K562 (cell line): ENCODE measurements around the gene AIF1. TPM values are rescaled to one million over a fixed set of nuclear protein-coding genes. Genes with fewer than 3 reads are reported as not detected.

Experiments used
- ATAC-seq: fragments of 200-7000 bp; cut with Tn5 transposase; 3 replicates; pipeline ENCODE4 v1.9.1; 2020; ENCODE audit warnings: moderate library complexity
- BruUV-seq: library from RNA; stranded (reverse); fragments of 400-500 nt; replicated peaks from 2 replicates; lab custom pipeline; 2021; lab: Mats Ljungman, UMichigan
- CTCF ChIA-PET: fragments of 300-600 bp; formaldehyde crosslinking; extraction: SDS; loops from one replicate; lab custom pipeline; 2021; ENCODE audit warnings: low intra/inter-chr PET ratio; lab: Yijun Ruan, JAX
- POLR2A ChIA-PET: fragments of 300-600, 350-650 bp; sonication (Branson Sonifier 250); formaldehyde crosslinking; extraction: SDS; loops from one replicate; lab custom pipeline; 2021; ENCODE audit warnings: antibody characterized with exemption, inconsistent platforms; lab: Yijun Ruan, JAX
- DNase-seq, 4 experiments: peaks; one replicate each; pipeline versions ENCODE4 v3.0.0 to v3.0.0-alpha.2; 2011 to 2018; ENCODE audit warnings: low spot score in 3 of 4, mixed read lengths in 3 of 4; ENCODE audit errors: extremely low read depth in 1 of 4
- FAIRE-seq: peaks from 2 replicates; lab custom pipeline; 2011; peaks lifted over from hg19 to GRCh38; lab: Jason Lieb, UNC
- H2AFZ ChIP-seq: 2 replicates; pipeline ENCODE4 v1.6.0; 2011; ENCODE audit warnings: low read depth, low read length, control low read depth, inconsistent platforms
- H3K27ac ChIP-seq: fragments of 200-600 bp; 3 replicates; pipeline ENCODE4 v1.8.0; 2011; ENCODE audit warnings: low read depth, mild to moderate bottlenecking, control low read depth, inconsistent platforms, low read length, moderate library complexity, mixed read lengths; ENCODE audit errors: extremely low read depth
- H3K27me3 ChIP-seq, 2 experiments: fragments of 300-600 bp in 1 of 2; 2 replicates in 1 of 2; 3 replicates in 1 of 2; pipeline versions ENCODE4 v1.6.0 to v1.8.0; 2011; ENCODE audit warnings: inconsistent platforms in 2 of 2, low read length in 2 of 2, mild to moderate bottlenecking in 1 of 2, mixed read lengths in 1 of 2, moderate library complexity in 1 of 2; ENCODE audit not compliant: control insufficient read depth in 2 of 2, insufficient read depth in 2 of 2
- H3K36me3 ChIP-seq: fragments of 300-600 bp; 3 replicates; pipeline ENCODE4 v1.8.0; 2011; ENCODE audit warnings: mild to moderate bottlenecking, low read length, inconsistent platforms; ENCODE audit not compliant: control insufficient read depth, insufficient read depth
- H3K4me1 ChIP-seq, 2 experiments: fragments of 200-600 bp in 1 of 2; replicated peaks in 1 of 2; 2 replicates in 1 of 2; 3 replicates in 1 of 2; pipeline versions ENCODE4 v1.5.1 to v1.8.0; 2011; ENCODE audit warnings: inconsistent platforms in 2 of 2, low read length in 2 of 2, mild to moderate bottlenecking in 1 of 2, mixed read lengths in 1 of 2, moderate library complexity in 1 of 2; ENCODE audit not compliant: control insufficient read depth in 2 of 2, insufficient read depth in 2 of 2
- H3K4me2 ChIP-seq: 2 replicates; pipeline ENCODE4 v1.6.1; 2011; ENCODE audit warnings: low read length, control low read depth, inconsistent platforms, mixed read lengths; ENCODE audit not compliant: insufficient read depth
- H3K4me3 ChIP-seq: fragments of 200-600 bp; sonication (generic), shearing (Covaris generic); 2 replicates; pipeline ENCODE4 v1.5.1; 2016; ENCODE audit warnings: control low read depth, inconsistent platforms
- H3K79me2 ChIP-seq: fragments of 200-600 bp; 3 replicates; pipeline ENCODE4 v1.8.0; 2011; ENCODE audit warnings: low read length, inconsistent platforms; ENCODE audit not compliant: control insufficient read depth, insufficient read depth
- H3K9ac ChIP-seq, 2 experiments: 2 replicates each; pipeline versions ENCODE4 v1.6.0 to v1.6.1; 2011; ENCODE audit warnings: low read depth in 2 of 2, low read length in 2 of 2, control low read depth in 1 of 2, inconsistent platforms in 1 of 2, mild to moderate bottlenecking in 1 of 2, mixed read lengths in 1 of 2; ENCODE audit not compliant: insufficient read depth in 1 of 2
- H3K9me1 ChIP-seq: one replicate; pipeline ENCODE4 v1.6.0; 2011; ENCODE audit warnings: inconsistent platforms, mild to moderate bottlenecking, low read length, moderate library complexity; ENCODE audit not compliant: control insufficient read depth, insufficient read depth
- H3K9me3 ChIP-seq: replicated peaks from 2 replicates; pipeline ENCODE4 v1.5.1; 2011; ENCODE audit warnings: low read depth, low read length, inconsistent platforms; ENCODE audit not compliant: control insufficient read depth, insufficient read depth
- H4K20me1 ChIP-seq: replicated peaks from 2 replicates; pipeline ENCODE4 v1.6.1; 2011; ENCODE audit warnings: low read length, inconsistent platforms, mixed read lengths; ENCODE audit not compliant: control insufficient read depth, insufficient read depth
- E2F3 ChIP-seq: fragments of 250-450 bp; sonication (Bioruptor Pico); IDR thresholded peaks from 2 replicates; pipeline ENCODE4 v1.4.0; 2020; ENCODE audit warnings: mild to moderate bottlenecking
- ELF1 ChIP-seq: fragments of 200-800 bp; sonication (Bioruptor generic); IDR thresholded peaks from 2 replicates; pipeline ENCODE4 v1.6.1; 2016; ENCODE audit warnings: missing genetic modification characterization, missing compliant biosample characterization
- ELF2 ChIP-seq: fragments of 250-450 bp; sonication (Bioruptor Pico); IDR thresholded peaks from 2 replicates; pipeline ENCODE4 v1.5.0; 2021; ENCODE audit warnings: mild to moderate bottlenecking
- GTF2B ChIP-seq: IDR thresholded peaks from 2 replicates; pipeline ENCODE4 v1.6.1; 2011; ENCODE audit not compliant: insufficient read length; ENCODE audit errors: extremely low read depth
- MAFK ChIP-seq: IDR thresholded peaks from 2 replicates; pipeline ENCODE4 v1.6.1; 2011; ENCODE audit warnings: low read length, improper control_type of control experiment
- RBM17 ChIP-seq: fragments of 200-400 bp; formaldehyde crosslinking; IDR thresholded peaks from 2 replicates; pipeline ENCODE4 v1.6.1; 2017; ENCODE audit warnings: low read depth, mild to moderate bottlenecking, low read length, borderline replicate concordance
- SUPT5H ChIP-seq: fragments of 450-650 bp; IDR thresholded peaks from 2 replicates; pipeline ENCODE4 v1.6.1; 2016
- TAF1 ChIP-seq: IDR thresholded peaks from 2 replicates; pipeline ENCODE4 v1.6.1; 2011; ENCODE audit warnings: mild to moderate bottlenecking, low read length, moderate library complexity; ENCODE audit not compliant: insufficient read depth, control insufficient read depth, severe bottlenecking; ENCODE audit errors: extremely low read depth
- TAF15 ChIP-seq: fragments of 200-400 bp; formaldehyde crosslinking; IDR thresholded peaks from 2 replicates; pipeline ENCODE4 v1.6.1; 2017; ENCODE audit warnings: mild to moderate bottlenecking, low read depth, low read length, moderate library complexity
- TEAD1 ChIP-seq, 2 experiments: fragments of 450-650 bp in 1 of 2; sonication (generic) in 1 of 2; formaldehyde crosslinking; IDR thresholded peaks; 2 replicates each; pipeline versions ENCODE4 v1.4.0 to v1.8.0; 2020 to 2022; ENCODE audit warnings: mild to moderate bottlenecking in 2 of 2, missing genetic modification reagents in 1 of 2
- TEAD2 ChIP-seq: fragments of 450-650 bp; IDR thresholded peaks from 2 replicates; pipeline ENCODE4 v1.6.1; 2016; ENCODE audit warnings: missing genetic modification characterization, control low read depth, missing compliant biosample characterization
- ZKSCAN1 ChIP-seq: fragments of 150-350 bp; IDR thresholded peaks from 2 replicates; pipeline ENCODE4 v1.6.1; 2016; ENCODE audit warnings: low read depth, low read length
- ZNF232 ChIP-seq: sonication (generic); formaldehyde crosslinking; IDR thresholded peaks from 2 replicates; pipeline ENCODE4 v1.8.0; 2022; ENCODE audit warnings: mild to moderate bottlenecking, missing genetic modification reagents
- ZNF830 ChIP-seq: fragments of 250-450 bp; sonication (Bioruptor Pico); IDR thresholded peaks from 2 replicates; pipeline ENCODE4 v1.5.0; 2021; ENCODE audit warnings: mild to moderate bottlenecking
- WGBS: fragments of 100-300 bp; shearing (Covaris generic); methylation state at CpG from one replicate; pipeline ENCODE4 v1.1.6; 2016; ENCODE audit warnings: low coverage, mixed read lengths; ENCODE audit not compliant: insufficient coverage; ENCODE audit errors: missing lambda C conversion rate; 5-methylcytosine and 5-hydroxymethylcytosine counted together
- in situ Hi-C: fragments of 300-500 bp; cut with MboI; formaldehyde crosslinking; loops from 4 replicates; pipeline ENCODE4 v1.15.0; 2018; ENCODE audit warnings: inconsistent platforms, mixed read lengths
- intact Hi-C: fragments of 100-400 bp; cut with micrococcal nuclease; formaldehyde crosslinking; loops from 2 replicates; pipeline ENCODE4 v1.14.2; 2022
- polyA plus RNA-seq, 8 experiments: library from polyadenylated mRNA; depleted of rRNA in 4 of 8; stranded (reverse) in 5 of 8; unstranded in 3 of 8; fragments of >200 nt; fragmentation: Nextera tagmentation in 2 of 8; fragmentation: Illumina TruSeq in 1 of 8; extraction: Ambion mirVana in 2 of 8; extraction: Trizol in 1 of 8; gene quantifications; 2 replicates each; pipeline versions ENCODE4 v1.2.1 to v1.2.3, GENCODE V29; 2011 to 2014; ENCODE audit warnings: inconsistent platforms in 1 of 8, missing spikeins in 1 of 8
- total RNA-seq, 7 experiments: library from RNA; depleted of rRNA in 6 of 7; stranded (reverse); fragments of >200 nt in 6 of 7; fragmentation: Illumina TruSeq in 2 of 7; extraction: Trizol in 2 of 7; gene quantifications; 2 replicates each; pipeline versions ENCODE4 v1.2.1 to v1.2.3, GENCODE V29; 2011 to 2021; ENCODE audit warnings: low replicate concordance in 1 of 7
- TF ChIP-seq, protein P1 (sequence below): fragments of 450-650 bp; IDR thresholded peaks from 2 replicates; pipeline ENCODE4 v1.6.1; 2014; ENCODE audit warnings: low read depth, mild to moderate bottlenecking, moderate library complexity, borderline replicate concordance
- TF ChIP-seq, protein P2 (sequence below): fragments of 450-650 bp; IDR thresholded peaks from 2 replicates; pipeline ENCODE4 v1.7.1; 2018; ENCODE audit warnings: mild to moderate bottlenecking, low read depth; ENCODE audit not compliant: partially characterized antibody
- TF ChIP-seq, protein P3 (sequence below): fragments of 450-650 bp; formaldehyde crosslinking; conservative IDR thresholded peaks from 2 replicates; pipeline ENCODE4 v1.4.0; 2022; ENCODE audit warnings: mild to moderate bottlenecking, missing genetic modification characterization

AIF1 gene
- total and polyA plus RNA-seq, 9 of the 15 experiments (the other 6 are each of a cell fraction or from before 2014, with no cell fraction given), result 9.4 to 33.4 (median 19.4) TPM

GRCh38 chr6:31621991-31622390 is 7.0 kb downstream of the AIF1 start:
- 1% methylated on average over 4 of the region's 4 CpGs for WGBS
- FAIRE-seq, result no peak
- no peak for ATAC-seq

More at GRCh38 chr6:31621991-31622390, 7.0 kb downstream of the AIF1 start:
- Histone ChIP-seq H4K20me1 (peaks cover 22% of the 10 kb centered on the region; the same call in 1 of the 2 replicates), H3K27me3 (no peaks in the 10 kb centered on the region), H3K4me1 (peaks cover 13 to 25% of the 10 kb centered on the region in 2 experiments), H3K4me3 (peak overlapping the region; percentile 96), H3K79me2 (peaks cover 62% of the 10 kb centered on the region), H2AFZ (no peak overlapping the region), H3K27ac (peak overlapping the region; percentile 98), H3K36me3 (peaks cover 61% of the 10 kb centered on the region), H3K9ac (peak overlapping the region; percentile 98 to 99), H3K9me1 (peaks cover 12% of the 10 kb centered on the region), H3K4me2 (peak overlapping the region; percentile 99), H3K9me3 (no peaks in the 10 kb centered on the region)
- ChIA-PET CTCF (no interaction called here), POLR2A (interaction anchor here (0.6 to 12.4 kb wide), 21 partner anchors 9 to 1350 kb away, joined by 3 to 274 read pairs (median 4); partner anchors contain the start of genes APOM, BAG6, C6orf47 and DDX39B)
- TF ChIP-seq ELF2 (CRISPR knock-in tag), result no peak
- no peak for TF ChIP-seq ZNF232 (CRISPR knock-in tag)
- TF ChIP-seq ZNF830 (CRISPR knock-in tag), result no peak
- TF ChIP-seq, protein P1, sequence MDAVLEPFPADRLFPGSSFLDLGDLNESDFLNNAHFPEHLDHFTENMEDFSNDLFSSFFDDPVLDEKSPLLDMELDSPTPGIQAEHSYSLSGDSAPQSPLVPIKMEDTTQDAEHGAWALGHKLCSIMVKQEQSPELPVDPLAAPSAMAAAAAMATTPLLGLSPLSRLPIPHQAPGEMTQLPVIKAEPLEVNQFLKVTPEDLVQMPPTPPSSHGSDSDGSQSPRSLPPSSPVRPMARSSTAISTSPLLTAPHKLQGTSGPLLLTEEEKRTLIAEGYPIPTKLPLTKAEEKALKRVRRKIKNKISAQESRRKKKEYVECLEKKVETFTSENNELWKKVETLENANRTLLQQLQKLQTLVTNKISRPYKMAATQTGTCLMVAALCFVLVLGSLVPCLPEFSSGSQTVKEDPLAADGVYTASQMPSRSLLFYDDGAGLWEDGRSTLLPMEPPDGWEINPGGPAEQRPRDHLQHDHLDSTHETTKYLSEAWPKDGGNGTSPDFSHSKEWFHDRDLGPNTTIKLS, result no peak
- no peak for TF ChIP-seq SUPT5H
- TF ChIP-seq TEAD1 (CRISPR knock-in tag; IDR thresholded peaks at IDR 0.05), result no peak
- TF ChIP-seq TAF15, result no peak
- TF ChIP-seq MAFK, result no peak
- TF ChIP-seq TAF1, result no peak
- no peak for TF ChIP-seq GTF2B
- TF ChIP-seq ELF1 (tag), result no peak
- TF ChIP-seq, protein P2, sequence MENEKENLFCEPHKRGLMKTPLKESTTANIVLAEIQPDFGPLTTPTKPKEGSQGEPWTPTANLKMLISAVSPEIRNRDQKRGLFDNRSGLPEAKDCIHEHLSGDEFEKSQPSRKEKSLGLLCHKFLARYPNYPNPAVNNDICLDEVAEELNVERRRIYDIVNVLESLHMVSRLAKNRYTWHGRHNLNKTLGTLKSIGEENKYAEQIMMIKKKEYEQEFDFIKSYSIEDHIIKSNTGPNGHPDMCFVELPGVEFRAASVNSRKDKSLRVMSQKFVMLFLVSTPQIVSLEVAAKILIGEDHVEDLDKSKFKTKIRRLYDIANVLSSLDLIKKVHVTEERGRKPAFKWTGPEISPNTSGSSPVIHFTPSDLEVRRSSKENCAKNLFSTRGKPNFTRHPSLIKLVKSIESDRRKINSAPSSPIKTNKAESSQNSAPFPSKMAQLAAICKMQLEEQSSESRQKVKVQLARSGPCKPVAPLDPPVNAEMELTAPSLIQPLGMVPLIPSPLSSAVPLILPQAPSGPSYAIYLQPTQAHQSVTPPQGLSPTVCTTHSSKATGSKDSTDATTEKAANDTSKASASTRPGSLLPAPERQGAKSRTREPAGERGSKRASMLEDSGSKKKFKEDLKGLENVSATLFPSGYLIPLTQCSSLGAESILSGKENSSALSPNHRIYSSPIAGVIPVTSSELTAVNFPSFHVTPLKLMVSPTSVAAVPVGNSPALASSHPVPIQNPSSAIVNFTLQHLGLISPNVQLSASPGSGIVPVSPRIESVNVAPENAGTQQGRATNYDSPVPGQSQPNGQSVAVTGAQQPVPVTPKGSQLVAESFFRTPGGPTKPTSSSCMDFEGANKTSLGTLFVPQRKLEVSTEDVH, result no peak
- TF ChIP-seq TEAD2 (tag), result no peak
- TF ChIP-seq, protein P3, sequence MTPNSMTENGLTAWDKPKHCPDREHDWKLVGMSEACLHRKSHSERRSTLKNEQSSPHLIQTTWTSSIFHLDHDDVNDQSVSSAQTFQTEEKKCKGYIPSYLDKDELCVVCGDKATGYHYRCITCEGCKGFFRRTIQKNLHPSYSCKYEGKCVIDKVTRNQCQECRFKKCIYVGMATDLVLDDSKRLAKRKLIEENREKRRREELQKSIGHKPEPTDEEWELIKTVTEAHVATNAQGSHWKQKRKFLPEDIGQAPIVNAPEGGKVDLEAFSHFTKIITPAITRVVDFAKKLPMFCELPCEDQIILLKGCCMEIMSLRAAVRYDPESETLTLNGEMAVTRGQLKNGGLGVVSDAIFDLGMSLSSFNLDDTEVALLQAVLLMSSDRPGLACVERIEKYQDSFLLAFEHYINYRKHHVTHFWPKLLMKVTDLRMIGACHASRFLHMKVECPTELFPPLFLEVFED (CRISPR knock-in tag), result no peak
- no peak for TF ChIP-seq E2F3 (CRISPR knock-in tag)
- no peak for TF ChIP-seq RBM17
- no peak for TF ChIP-seq ZKSCAN1
- DNase-seq, result no peak
- intact Hi-C loops, result no loop called here
- in situ Hi-C loops, result no loop called here
- no TSS peak for BruUV-seq
